ENCODE results near the gene UBD.

GRCh38 chr6:29559524-29560287 is at the start of gene UBD:
- TF ChIP-seq POLR2AphosphoS5 (IDR thresholded peaks at IDR 0.05; ENCODE audit: low read depth) (no peak), REST (IDR thresholded peaks at IDR 0.05; ENCODE audit: unreplicated experiment) (no peak), EZH2 (IDR thresholded peaks at IDR 0.05; ENCODE audit: low read depth, unreplicated experiment) (no peak), EZH2phosphoT487 (IDR thresholded peaks at IDR 0.05; ENCODE audit: unreplicated experiment) (no peak), ETS1 (IDR thresholded peaks at IDR 0.05) (no peak), CREB1 (CRISPR knock-in tag; IDR thresholded peaks at IDR 0.05; ENCODE audit: low read depth) (no peak), NANOG (IDR thresholded peaks at IDR 0.05; ENCODE audit: borderline replicate concordance) (no peak), JUNB (IDR thresholded peaks at IDR 0.05; ENCODE audit: unreplicated experiment) (no peak), STAT1 (IDR thresholded peaks at IDR 0.05; ENCODE audit: unreplicated experiment) (no peak)
- TF ChIP-seq, protein P1, sequence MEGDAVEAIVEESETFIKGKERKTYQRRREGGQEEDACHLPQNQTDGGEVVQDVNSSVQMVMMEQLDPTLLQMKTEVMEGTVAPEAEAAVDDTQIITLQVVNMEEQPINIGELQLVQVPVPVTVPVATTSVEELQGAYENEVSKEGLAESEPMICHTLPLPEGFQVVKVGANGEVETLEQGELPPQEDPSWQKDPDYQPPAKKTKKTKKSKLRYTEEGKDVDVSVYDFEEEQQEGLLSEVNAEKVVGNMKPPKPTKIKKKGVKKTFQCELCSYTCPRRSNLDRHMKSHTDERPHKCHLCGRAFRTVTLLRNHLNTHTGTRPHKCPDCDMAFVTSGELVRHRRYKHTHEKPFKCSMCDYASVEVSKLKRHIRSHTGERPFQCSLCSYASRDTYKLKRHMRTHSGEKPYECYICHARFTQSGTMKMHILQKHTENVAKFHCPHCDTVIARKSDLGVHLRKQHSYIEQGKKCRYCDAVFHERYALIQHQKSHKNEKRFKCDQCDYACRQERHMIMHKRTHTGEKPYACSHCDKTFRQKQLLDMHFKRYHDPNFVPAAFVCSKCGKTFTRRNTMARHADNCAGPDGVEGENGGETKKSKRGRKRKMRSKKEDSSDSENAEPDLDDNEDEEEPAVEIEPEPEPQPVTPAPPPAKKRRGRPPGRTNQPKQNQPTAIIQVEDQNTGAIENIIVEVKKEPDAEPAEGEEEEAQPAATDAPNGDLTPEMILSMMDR (conservative IDR thresholded peaks at IDR 0.05; ENCODE audit: low read depth in 2 of 2): no peak
